CD4-positive, alpha-beta T cell (primary cell): Measurements from ENCODE around the gene NKX1-2. TPM values are rescaled to one million over a fixed set of nuclear protein-coding genes. Genes with fewer than 3 reads are reported as not detected.

Experiments
- ATAC-seq: fragments of 200-7000 bp; cut with Tn5 transposase; one replicate; pipeline ENCODE4 v1.10.0; 2022; ENCODE audit warnings: mild to moderate bottlenecking; ENCODE audit not compliant: poor library complexity
- CTCF ChIA-PET: fragments of 350-600 bp; sonication (Branson Sonifier 250); formaldehyde crosslinking; loops from one replicate; lab custom pipeline; 2021; ENCODE audit warnings: antibody characterized with exemption, inconsistent platforms; lab: Charles Lee
- POLR2A ChIA-PET: fragments of 350-600 bp; sonication (Branson Sonifier 250); formaldehyde crosslinking; loops from one replicate; lab custom pipeline; 2021; ENCODE audit warnings: antibody characterized with exemption, inconsistent platforms; lab: Charles Lee
- DNase-seq, 14 experiments: peaks; one replicate each; pipeline ENCODE4 v3.0.0-alpha.2; 2013 to 2020; ENCODE audit warnings: mixed read lengths in 2 of 14
- H3K27ac ChIP-seq, 2 donors: one replicate each; pipeline versions ENCODE4 v1.5.1 to v1.7.0; 2013; ENCODE audit warnings: low read length in 2 of 2, low read depth in 1 of 2, mild to moderate bottlenecking in 1 of 2
- H3K27me3 ChIP-seq, 2 experiments: 1 replicate in 1 of 2; 2 replicates in 1 of 2; pipeline versions ENCODE4 v1.6.1 to v1.7.0; 2013; ENCODE audit warnings: low read length in 2 of 2, control low read depth in 1 of 2, mild to moderate bottlenecking in 1 of 2, moderate library complexity in 1 of 2; ENCODE audit not compliant: insufficient read depth in 2 of 2, control insufficient read depth in 1 of 2
- H3K36me3 ChIP-seq: one replicate; pipeline ENCODE4 v1.6.1; 2013; ENCODE audit warnings: low read length, control low read depth; ENCODE audit not compliant: insufficient read depth
- H3K4me1 ChIP-seq: one replicate; pipeline ENCODE4 v1.6.1; 2013; ENCODE audit warnings: low read length, control low read depth; ENCODE audit not compliant: insufficient read depth
- H3K4me3 ChIP-seq: one replicate; pipeline ENCODE4 v1.5.1; 2013; ENCODE audit warnings: mild to moderate bottlenecking, low read length, moderate library complexity
- H3K9me3 ChIP-seq, 2 experiments: 1 replicate in 1 of 2; 2 replicates in 1 of 2; pipeline versions ENCODE4 v1.6.1 to v1.7.0; 2013; ENCODE audit warnings: low read length in 2 of 2, mild to moderate bottlenecking in 2 of 2, control low read depth in 1 of 2, moderate library complexity in 1 of 2; ENCODE audit not compliant: control insufficient read depth in 1 of 2, insufficient read depth in 1 of 2
- H3K27ac Mint-ChIP-seq: one replicate; pipeline ENCODE4 v1.8.0; 2020; ENCODE audit warnings: mixed read lengths
- H3K27me3 Mint-ChIP-seq: one replicate; pipeline ENCODE4 v1.8.0; 2021; ENCODE audit warnings: mixed read lengths
- H3K36me3 Mint-ChIP-seq: one replicate; pipeline ENCODE4 v1.8.0; 2021; ENCODE audit warnings: low read depth, mixed read lengths
- H3K4me1 Mint-ChIP-seq: one replicate; pipeline ENCODE4 v1.8.0; 2021; ENCODE audit warnings: low read depth, mixed read lengths
- H3K4me3 Mint-ChIP-seq: one replicate; pipeline ENCODE4 v1.8.0; 2020; ENCODE audit warnings: mild to moderate bottlenecking, mixed read lengths
- H3K9me3 Mint-ChIP-seq: one replicate; pipeline ENCODE4 v1.8.0; 2020; ENCODE audit warnings: mixed read lengths
- intact Hi-C, 2 experiments: fragments of 100-400 bp; cut with DNase I in 1 of 2; cut with micrococcal nuclease in 1 of 2; formaldehyde crosslinking; loops; one replicate each; pipeline versions ENCODE4 v1.15.1 to v1.9.0; 2023 to 2025; cut with DNase I, micrococcal nuclease
- total RNA-seq, 174 experiments: library from RNA in 2 of 174; stranded (reverse) in 2 of 174; gene quantifications; one replicate each; pipeline ENCODE4 v1.2.3 and lab custom pipeline; 2021 to 2026
- TF ChIP-seq, protein P1 (sequence below): fragments of 200-600 bp; IDR thresholded peaks from one replicate; pipeline ENCODE4 v1.8.0; 2022; ENCODE audit warnings: antibody characterized with exemption, mild to moderate bottlenecking

Gene NKX1-2
- total RNA-seq, 2 experiments from 2014 or later = not detected

- Mint-ChIP-seq H3K36me3 (peaks cover 44% of the 10 kb centered on the region), H3K27ac (no peak overlapping the region), H3K27me3 (no peaks in the 10 kb centered on the region), H3K4me1 (no peaks in the 10 kb centered on the region), H3K9me3 (peaks cover 3% of the 10 kb centered on the region), H3K4me3 (no peak overlapping the region)
- ChIA-PET CTCF (no interaction called here), POLR2A (no interaction called here)
- peaks cover 13% of the 10 kb centered on the region for H3K4me1 ChIP-seq
- no peaks in the 10 kb centered on the region for H3K9me3 ChIP-seq
- no peak for ATAC-seq
- H3K27ac ChIP-seq = no peak overlapping the region
- H3K4me3 ChIP-seq = no peak overlapping the region
- H3K36me3 ChIP-seq = peaks cover 8% of the 10 kb centered on the region
- TF ChIP-seq, protein P1, sequence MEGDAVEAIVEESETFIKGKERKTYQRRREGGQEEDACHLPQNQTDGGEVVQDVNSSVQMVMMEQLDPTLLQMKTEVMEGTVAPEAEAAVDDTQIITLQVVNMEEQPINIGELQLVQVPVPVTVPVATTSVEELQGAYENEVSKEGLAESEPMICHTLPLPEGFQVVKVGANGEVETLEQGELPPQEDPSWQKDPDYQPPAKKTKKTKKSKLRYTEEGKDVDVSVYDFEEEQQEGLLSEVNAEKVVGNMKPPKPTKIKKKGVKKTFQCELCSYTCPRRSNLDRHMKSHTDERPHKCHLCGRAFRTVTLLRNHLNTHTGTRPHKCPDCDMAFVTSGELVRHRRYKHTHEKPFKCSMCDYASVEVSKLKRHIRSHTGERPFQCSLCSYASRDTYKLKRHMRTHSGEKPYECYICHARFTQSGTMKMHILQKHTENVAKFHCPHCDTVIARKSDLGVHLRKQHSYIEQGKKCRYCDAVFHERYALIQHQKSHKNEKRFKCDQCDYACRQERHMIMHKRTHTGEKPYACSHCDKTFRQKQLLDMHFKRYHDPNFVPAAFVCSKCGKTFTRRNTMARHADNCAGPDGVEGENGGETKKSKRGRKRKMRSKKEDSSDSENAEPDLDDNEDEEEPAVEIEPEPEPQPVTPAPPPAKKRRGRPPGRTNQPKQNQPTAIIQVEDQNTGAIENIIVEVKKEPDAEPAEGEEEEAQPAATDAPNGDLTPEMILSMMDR = no peak
- H3K27me3 ChIP-seq = no peaks in the 10 kb centered on the region
- DNase-seq = no peak
- intact Hi-C loops = no loop called here
Observed at GRCh38 chr10:124496620-124497019, 46.8 kb upstream of the NKX1-2 start.

DNA sequence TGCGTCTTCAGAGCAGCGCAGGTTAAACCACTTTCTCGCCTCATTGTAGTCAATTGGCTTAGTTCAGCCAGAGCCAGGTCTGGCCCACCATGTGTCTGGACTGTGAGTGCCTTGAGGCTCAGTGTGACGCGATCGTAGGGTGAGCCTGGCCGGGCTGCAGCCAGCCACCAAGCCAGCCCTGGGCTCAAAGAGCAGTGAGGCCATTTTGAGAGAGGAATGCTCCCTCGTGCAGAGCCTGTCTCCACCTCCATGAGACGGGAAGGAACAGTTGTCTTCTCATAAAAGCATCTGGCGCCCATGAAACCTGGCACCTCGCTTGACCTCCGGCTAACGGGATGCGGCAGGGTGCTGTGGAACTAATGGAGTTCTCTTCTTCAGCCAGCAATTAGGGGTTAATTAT is 46.3 kb upstream of the NKX1-2 start:
- DNase-seq = no peak
- peaks cover 13% of the 10 kb centered on the region for H3K4me1 ChIP-seq
- H3K9me3 Mint-ChIP-seq = peaks cover 3% of the 10 kb centered on the region
- H3K27ac Mint-ChIP-seq = no peak overlapping the region
- ChIA-PET CTCF (no interaction called here), POLR2A (no interaction called here)
- TF ChIP-seq, protein P1 = no peak
- no peaks in the 10 kb centered on the region for H3K27me3 Mint-ChIP-seq
- H3K4me1 Mint-ChIP-seq = no peaks in the 10 kb centered on the region
- H3K27me3 ChIP-seq = no peaks in the 10 kb centered on the region
- no peak overlapping the region for H3K4me3 Mint-ChIP-seq
- no peak for ATAC-seq
- no peaks in the 10 kb centered on the region for H3K9me3 ChIP-seq
- peaks cover 40% of the 10 kb centered on the region for H3K36me3 Mint-ChIP-seq
- intact Hi-C loops = no loop called here
- peaks cover 8% of the 10 kb centered on the region for H3K36me3 ChIP-seq
- H3K27ac ChIP-seq = no peak overlapping the region
- H3K4me3 ChIP-seq = no peak overlapping the region

- Histone ChIP-seq H3K4me1 (peaks cover 13% of the 10 kb centered on the region), H3K36me3 (peaks cover 5% of the 10 kb centered on the region), H3K27ac (no peak overlapping the region), H3K9me3 (no peaks in the 10 kb centered on the region), H3K27me3 (no peaks in the 10 kb centered on the region), H3K4me3 (no peak overlapping the region)
- CTCF ChIA-PET = no interaction called here
- ATAC-seq = no peak
- no peak overlapping the region for H3K27ac Mint-ChIP-seq
- H3K4me1 Mint-ChIP-seq = no peaks in the 10 kb centered on the region
- intact Hi-C loops = no loop called here
- no peaks in the 10 kb centered on the region for H3K27me3 Mint-ChIP-seq
- TF ChIP-seq, protein P1 = no peak
- POLR2A ChIA-PET = no interaction called here
- peaks cover 35% of the 10 kb centered on the region for H3K36me3 Mint-ChIP-seq
- no peaks in the 10 kb centered on the region for H3K9me3 Mint-ChIP-seq
- no peak for DNase-seq
- H3K4me3 Mint-ChIP-seq = no peak overlapping the region
Observed at GRCh38 chr10:124495725-124496124, 45.9 kb upstream of the NKX1-2 start.
